ENCODE data around the gene CHCHD6. TPM values are rescaled to one million over a fixed set of nuclear protein-coding genes. Genes with fewer than 3 reads are reported as not detected.

Gene CHCHD6
- total and polyA plus RNA-seq, 2 donors from 2014 or later = 10.7 to 35.2 TPM

GRCh38 chr3:126743350-126743749 lies 39.3 kb downstream of the CHCHD6 start:
- H3K27ac ChIP-seq (ENCODE audit: low read depth in 2 of 2, low read length in 2 of 2) = no peak overlapping the region
- H3K9ac ChIP-seq (ENCODE audit: low read length in 3 of 3) = no peak overlapping the region
- no peak for FAIRE-seq
- H3K36me3 ChIP-seq (ENCODE audit: control insufficient read depth in 2 of 3, insufficient read depth in 3 of 3, low read length in 3 of 3) = no peaks in the 10 kb centered on the region
- peaks cover 0 to 5% (median 0%) of the 10 kb centered on the region in 3 donors for H3K9me3 ChIP-seq (ENCODE audit: control insufficient read depth in 2 of 3, insufficient read depth in 1 of 3, low read length in 3 of 3)
- H3K4me1 ChIP-seq (ENCODE audit: control insufficient read depth in 2 of 3, insufficient read depth in 2 of 3, low read depth in 1 of 3, low read length in 3 of 3) = peaks cover 0 to 7% (median 4%) of the 10 kb centered on the region in 3 donors
- intact Hi-C loops (cut with DNase I) = no loop called here
- no peak overlapping the region for H3K4me3 ChIP-seq (ENCODE audit: low read length in 3 of 3)
- H3K27me3 ChIP-seq (ENCODE audit: control insufficient read depth, insufficient read depth, low read length) = no peaks in the 10 kb centered on the region
- DNase-seq = no peak
- TF ChIP-seq CTCF (IDR thresholded peaks at IDR 0.05; ENCODE audit: borderline replicate concordance, extremely low read depth, insufficient read depth) = no peak

- no peak for FAIRE-seq
- no peak overlapping the region for H3K9ac ChIP-seq (ENCODE audit: low read length in 3 of 3)
- intact Hi-C loops (cut with DNase I) = no loop called here
- H3K4me3 ChIP-seq (ENCODE audit: low read length in 3 of 3) = no peak overlapping the region
- H3K9me3 ChIP-seq (ENCODE audit: control insufficient read depth in 2 of 3, insufficient read depth in 1 of 3, low read length in 3 of 3) = peaks cover 0 to 5% (median 0%) of the 10 kb centered on the region in 3 donors
- peaks cover 0 to 7% (median 4%) of the 10 kb centered on the region in 3 donors for H3K4me1 ChIP-seq (ENCODE audit: control insufficient read depth in 2 of 3, insufficient read depth in 2 of 3, low read depth in 1 of 3, low read length in 3 of 3)
- no peak for TF ChIP-seq CTCF (IDR thresholded peaks at IDR 0.05; ENCODE audit: borderline replicate concordance, extremely low read depth, insufficient read depth)
- no peaks in the 10 kb centered on the region for H3K36me3 ChIP-seq (ENCODE audit: control insufficient read depth in 2 of 3, insufficient read depth in 3 of 3, low read length in 3 of 3)
- H3K27me3 ChIP-seq (ENCODE audit: control insufficient read depth, insufficient read depth, low read length) = no peaks in the 10 kb centered on the region
- no peak for DNase-seq
- H3K27ac ChIP-seq (ENCODE audit: low read depth in 2 of 2, low read length in 2 of 2) = no peak overlapping the region
These were observed 39.7 kb downstream of the CHCHD6 start for GRCh38 chr3:126743781-126744180.

- peaks cover 0 to 7% (median 4%) of the 10 kb centered on the region in 3 donors for H3K4me1 ChIP-seq (ENCODE audit: control insufficient read depth in 2 of 3, insufficient read depth in 2 of 3, low read depth in 1 of 3, low read length in 3 of 3)
- H3K36me3 ChIP-seq (ENCODE audit: control insufficient read depth in 2 of 3, insufficient read depth in 3 of 3, low read length in 3 of 3) = no peaks in the 10 kb centered on the region
- H3K27ac ChIP-seq (ENCODE audit: low read depth in 2 of 2, low read length in 2 of 2) = no peak overlapping the region
- intact Hi-C loops (cut with DNase I) = no loop called here
- DNase-seq = no peak
- no peak overlapping the region for H3K9ac ChIP-seq (ENCODE audit: low read length in 3 of 3)
- no peak for FAIRE-seq
- TF ChIP-seq CTCF (IDR thresholded peaks at IDR 0.05; ENCODE audit: borderline replicate concordance, extremely low read depth, insufficient read depth) = no peak
- H3K27me3 ChIP-seq (ENCODE audit: control insufficient read depth, insufficient read depth, low read length) = no peaks in the 10 kb centered on the region
- no peaks in the 10 kb centered on the region for H3K9me3 ChIP-seq (ENCODE audit: control insufficient read depth in 2 of 3, insufficient read depth in 1 of 3, low read length in 3 of 3)
- no peak overlapping the region for H3K4me3 ChIP-seq (ENCODE audit: low read length in 3 of 3)
These were observed 41.8 kb downstream of the CHCHD6 start for GRCh38 chr3:126745760-126746394.

Measured in kidney (tissue), 14 donors.